ENCODE data around the gene OR13C4.
"Not testable (repeated sequence)": the region's sequence is repeated elsewhere in the genome, so short reads cannot be mapped to it uniquely, and the experiment has no call there.

Gene OR13C4

DNA sequence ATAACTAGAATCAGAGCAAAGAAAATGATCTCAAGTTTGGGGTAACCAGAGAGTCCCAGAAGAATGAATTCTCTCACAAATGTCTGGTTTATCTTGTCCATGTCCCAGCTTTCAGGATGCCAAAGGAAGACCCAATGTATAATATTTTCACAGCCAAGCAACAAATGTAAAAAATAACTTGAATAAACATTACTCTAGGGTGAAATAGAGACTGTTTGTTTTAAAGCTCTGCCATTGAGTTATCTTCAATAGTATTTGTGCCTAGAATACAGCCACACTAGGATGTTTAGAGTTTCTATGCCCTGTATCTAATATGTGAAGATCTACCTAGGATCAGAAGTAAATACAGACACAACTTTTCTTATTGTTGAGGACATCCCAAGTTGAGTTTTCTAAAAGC is at the start of gene OR13C4:
OR13C4 (minus strand) TSS at position 101 of the 400 bp plus-strand sequence; CDS start at position 101, 0 bp downstream.
- no peak for DNase-seq (ENCODE audit: low read depth)

GRCh38 chr9:104575456-104575855 is 48.4 kb upstream of the OR13C4 start:
- DNase-seq (ENCODE audit: low read depth): no peak

- DNase-seq (ENCODE audit: low read depth): no peak
Observed at GRCh38 chr9:104572612-104573011, 45.6 kb upstream of the OR13C4 start.

DNA sequence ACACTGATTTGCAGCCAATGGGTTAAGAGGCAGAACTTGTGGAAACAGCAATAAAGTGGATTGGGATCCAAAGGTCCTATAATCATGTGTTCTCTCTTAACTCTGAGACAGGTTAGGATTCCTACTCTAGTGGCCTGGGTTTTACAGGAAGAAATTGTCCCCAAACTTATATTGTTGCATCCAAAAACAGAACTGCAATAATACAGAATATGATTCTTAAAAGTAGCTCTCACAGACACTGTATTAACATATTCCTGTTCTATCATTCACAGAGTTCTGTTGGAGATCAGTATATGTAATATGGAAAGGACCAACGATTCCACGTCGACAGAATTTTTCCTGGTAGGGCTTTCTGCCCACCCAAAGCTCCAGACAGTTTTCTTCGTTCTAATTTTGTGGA is 41.9 kb upstream of the OR13C4 start, which contains the start of gene OR13C8:
OR13C8 (plus strand) TSS at position 301 of the 400 bp plus-strand sequence; CDS start at position 301, 0 bp downstream.
- no peak for DNase-seq (ENCODE audit: low read depth)

DNA sequence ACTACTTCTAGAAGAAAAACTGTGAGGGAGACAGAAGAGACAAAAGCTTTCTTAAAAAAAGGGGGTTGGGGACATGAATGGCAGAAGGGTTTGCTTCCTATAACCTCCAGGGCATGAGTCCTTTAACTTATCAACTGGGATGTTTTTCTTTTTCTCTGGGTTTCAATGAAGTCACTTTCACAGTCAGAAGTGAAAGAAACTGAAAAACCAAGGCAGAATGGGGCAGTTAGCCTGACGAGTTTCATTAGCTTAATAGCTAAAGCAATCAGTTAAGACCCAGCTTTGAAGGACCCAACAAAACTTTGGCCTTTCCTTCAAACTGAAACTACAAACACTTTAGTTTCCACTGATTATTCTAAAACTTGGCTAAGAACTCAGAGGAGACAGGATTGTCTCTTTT is 37.3 kb upstream of the OR13C4 start:
- DNase-seq (ENCODE audit: low read depth): no peak

DNA sequence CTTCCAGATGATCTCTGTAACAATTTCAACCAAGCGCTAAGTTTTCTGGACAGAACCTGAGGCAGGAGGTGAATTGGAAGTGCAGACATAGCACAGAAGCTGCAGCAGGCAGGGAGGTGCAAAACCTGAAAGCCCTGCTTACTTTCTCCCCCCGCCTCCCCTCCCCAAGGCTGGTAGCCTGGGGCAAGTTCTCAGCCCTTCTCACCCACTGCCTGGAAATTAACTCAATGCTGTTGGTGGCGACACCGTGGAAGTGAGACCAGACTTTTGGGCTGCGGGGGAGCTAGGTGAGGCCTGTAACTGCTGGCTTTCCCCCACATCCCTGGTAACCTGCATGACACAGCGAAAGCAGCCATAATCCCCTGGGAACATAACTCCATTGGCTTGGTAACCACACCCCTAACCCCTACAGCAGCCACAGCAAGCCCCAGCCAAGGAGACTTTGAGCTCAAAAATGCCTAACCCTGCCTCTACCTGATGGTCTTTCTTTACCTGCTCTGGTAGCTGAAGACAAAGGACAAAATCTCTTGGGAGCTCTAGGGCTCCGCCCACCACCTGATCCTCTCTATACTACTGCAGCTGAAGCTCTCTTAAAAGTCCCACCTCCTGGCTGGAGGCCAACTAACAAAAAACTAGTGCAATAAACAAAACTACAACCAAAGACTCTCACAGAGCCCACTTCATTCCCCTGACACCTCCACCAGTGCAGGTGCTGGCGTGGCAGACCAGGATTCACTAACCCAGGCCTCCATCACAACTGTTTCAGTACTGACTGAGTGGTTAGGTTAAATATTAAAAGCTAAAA is 30.0 kb upstream of the OR13C4 start:
- no peak for DNase-seq (ENCODE audit: low read depth)

GRCh38 chr9:104555521-104555920 is 28.5 kb upstream of the OR13C4 start:
- DNase-seq (ENCODE audit: low read depth): no peak

DNA sequence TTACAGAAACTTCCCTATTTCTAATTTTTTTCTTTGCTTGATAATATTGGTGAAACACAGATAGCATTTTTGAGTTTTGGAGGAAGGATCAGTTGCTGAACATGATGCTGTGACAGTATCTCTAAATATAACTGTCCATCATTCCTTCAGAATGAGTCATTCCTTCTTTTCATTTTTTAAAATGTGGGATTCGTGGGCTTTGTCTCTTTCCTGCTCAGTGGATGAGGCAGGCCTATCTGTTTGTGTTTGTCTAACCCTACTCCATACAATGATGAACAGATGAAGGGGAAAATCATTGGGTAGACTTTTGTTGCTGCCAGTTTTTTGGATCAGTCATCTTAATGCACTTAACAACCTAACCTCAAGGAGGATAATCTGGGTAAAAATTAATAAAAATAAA is 26.3 kb upstream of the OR13C4 start:
- no peak for DNase-seq (ENCODE audit: low read depth)

DNA sequence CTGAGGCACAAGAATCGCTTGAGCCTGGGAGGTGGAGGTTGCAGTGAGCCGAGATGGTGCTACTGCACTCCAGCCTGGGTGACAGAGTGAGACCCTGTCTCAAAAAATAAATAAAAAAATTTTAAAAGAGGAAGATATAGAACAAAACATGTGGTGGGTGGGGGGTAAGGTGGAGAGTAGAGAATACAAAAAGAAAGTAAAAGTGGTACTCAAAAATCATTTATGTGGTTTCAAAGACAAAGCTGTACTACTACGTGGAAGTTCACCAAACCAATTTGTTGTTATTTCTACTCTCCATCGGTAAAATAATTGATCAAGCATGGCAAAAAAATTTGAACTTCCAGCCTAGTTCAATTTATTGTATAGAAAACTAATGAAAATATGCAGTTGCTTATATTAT is 17.6 kb upstream of the OR13C4 start:
- no peak for DNase-seq (ENCODE audit: low read depth)

- DNase-seq (ENCODE audit: low read depth): no peak
Observed at GRCh38 chr9:104539275-104539674, 12.3 kb upstream of the OR13C4 start.

- DNase-seq (ENCODE audit: low read depth): no peak
Observed at GRCh38 chr9:104536756-104537155, 9.7 kb upstream of the OR13C4 start, which contains the start of gene OR13C3. Gene OR13C3, minus strand, starts transcription at chr9:104536856. Its CDS starts 133 bp downstream, at chr9:104536723.

- not testable (repeated sequence) for DNase-seq (ENCODE audit: low read depth)
Observed at GRCh38 chr9:104520241-104520640, 6.8 kb downstream of the OR13C4 start.

DNA sequence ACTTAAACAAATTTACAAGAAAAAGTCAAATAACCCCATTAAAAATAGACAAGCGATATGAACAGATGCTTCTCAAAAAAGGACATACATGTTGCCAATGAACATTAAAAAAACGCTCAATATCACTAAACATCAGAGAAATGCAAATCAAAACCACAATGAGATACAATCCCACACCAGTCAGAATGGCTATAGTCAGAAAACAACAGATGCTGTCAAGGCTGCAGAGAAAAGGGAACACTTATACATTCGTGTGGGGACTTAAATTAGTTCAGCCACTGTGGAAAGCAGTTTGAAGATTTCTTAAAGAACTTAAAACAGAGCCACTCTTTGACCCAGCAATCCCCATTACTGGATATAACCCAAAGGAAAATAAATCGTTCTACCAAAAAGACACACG is 12.1 kb downstream of the OR13C4 start:
- no peak for DNase-seq (ENCODE audit: low read depth)

DNA sequence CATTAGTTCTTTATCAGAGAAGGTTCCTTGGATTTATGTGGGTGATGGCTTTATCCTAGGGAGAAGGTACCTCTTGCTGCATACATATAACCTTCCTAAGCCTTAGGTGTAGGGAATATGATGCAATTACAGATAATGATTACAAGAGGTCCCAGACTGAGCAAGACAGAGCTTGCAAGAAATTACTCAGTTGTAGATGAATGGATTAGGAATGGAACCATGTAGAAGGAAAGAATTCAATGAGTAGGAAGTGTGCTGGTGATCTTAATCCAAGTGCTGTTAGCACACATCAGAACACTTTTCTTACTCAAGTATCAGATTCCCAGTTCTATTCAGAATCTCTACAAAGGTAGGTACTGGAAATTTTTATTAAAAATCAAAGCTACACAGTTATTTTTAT is 20.4 kb downstream of the OR13C4 start:
- DNase-seq (ENCODE audit: low read depth): no peak

DNA sequence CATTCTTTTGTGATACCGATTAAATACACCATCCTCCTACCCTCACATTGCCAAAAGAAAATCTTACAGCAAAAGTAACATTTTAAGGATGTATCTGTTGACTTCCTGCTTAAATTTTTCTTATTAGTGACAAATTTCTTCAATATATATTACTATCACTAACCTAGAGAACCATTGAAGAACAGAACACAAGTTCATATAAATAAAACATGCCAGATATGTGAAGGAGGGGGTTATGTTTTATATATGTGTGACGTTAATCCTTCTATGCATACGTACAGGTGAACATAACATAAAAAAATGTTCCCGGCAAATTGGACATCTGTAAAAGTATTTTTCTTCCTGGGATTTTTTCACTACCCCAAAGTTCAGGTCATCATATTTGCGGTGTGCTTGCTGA is 23.0 kb downstream of the OR13C4 start, which contains the start of gene OR13F1:
OR13F1 (plus strand) TSS at position 301 of the 400 bp plus-strand sequence; CDS start at position 301, 0 bp downstream.
- no peak for DNase-seq (ENCODE audit: low read depth)

DNA sequence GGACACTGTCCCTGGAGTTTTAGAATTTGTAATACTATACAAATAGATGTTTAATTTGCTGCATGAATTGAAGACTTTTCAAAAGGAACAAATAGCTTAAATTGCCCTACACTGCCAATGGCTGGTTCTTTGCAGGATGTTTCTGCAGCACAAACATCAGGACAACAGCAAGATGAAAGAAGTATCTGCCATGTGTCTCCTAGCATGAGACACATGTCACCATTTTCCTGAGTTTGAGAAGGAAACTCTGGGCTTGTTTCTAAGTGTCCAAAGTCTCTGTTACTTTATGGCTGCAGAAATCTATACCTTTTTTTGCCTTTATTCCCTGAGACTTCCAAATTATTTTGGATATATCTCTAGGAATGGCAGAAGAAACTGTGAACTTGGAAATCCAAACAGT is 23.6 kb downstream of the OR13C4 start:
- no peak for DNase-seq (ENCODE audit: low read depth)

DNA sequence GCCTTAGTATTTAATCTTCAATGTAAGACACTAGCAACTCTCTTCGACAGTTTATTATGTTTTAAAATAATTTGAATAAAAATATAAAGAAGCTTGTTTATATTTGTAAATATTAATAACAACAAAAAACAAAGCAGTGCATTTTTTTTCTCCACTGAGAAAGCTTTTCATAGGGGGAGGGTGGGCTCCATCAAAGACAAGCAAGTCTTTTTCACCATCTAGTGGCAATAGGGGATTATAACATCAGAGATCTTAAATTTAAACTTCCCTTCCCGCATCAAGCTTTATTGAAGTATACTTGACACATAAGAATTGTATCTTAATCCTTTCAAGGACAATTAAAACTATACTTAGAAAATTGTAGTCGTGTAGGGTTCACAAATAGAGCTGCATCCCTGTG is 32.2 kb downstream of the OR13C4 start:
- no peak for DNase-seq (ENCODE audit: low read depth)

GRCh38 chr9:104485014-104485413 is 42.0 kb downstream of the OR13C4 start:
- DNase-seq (ENCODE audit: low read depth): no peak

GRCh38 chr9:104482921-104483570 is 44.0 kb downstream of the OR13C4 start:
- no peak for DNase-seq (ENCODE audit: low read depth)

All from T-helper 22 cell (primary cell).